Measurements from ENCODE around the gene RAB11FIP5. TPM values are rescaled to one million over a fixed set of nuclear protein-coding genes. Genes with fewer than 3 reads are reported as not detected.

RAB11FIP5 gene
- total and polyA plus RNA-seq, 2 donors (not counting 3 experiments of a cell fraction or from before 2014, with no cell fraction given) = 36.6 to 47.0 TPM

- H3K36me3 ChIP-seq (ENCODE audit: control insufficient read depth in 2 of 2, extremely low read depth in 1 of 2, insufficient read depth in 2 of 2, low read length in 2 of 2) = peaks cover 2 to 6% of the 10 kb centered on the region in 2 experiments
- no peak overlapping the region for H3K27ac ChIP-seq (ENCODE audit: insufficient read depth, low read depth, low read length)
- no peaks in the 10 kb centered on the region for H4K20me1 ChIP-seq (replicated peaks; ENCODE audit: control insufficient read depth, extremely low read depth, insufficient read depth, low read length)
- POLR2A ChIA-PET = no interaction called here
- CTCF ChIA-PET = interaction anchor here (0.7 to 1.1 kb wide), 5 partner anchors 8 to 103 kb away, joined by 3 read pairs; no protein-coding TSS in a partner anchor
- H3K4me3 ChIP-seq (replicated peaks in 1 of 3; ENCODE audit: insufficient read depth in 1 of 3, low read depth in 1 of 3, low read length in 3 of 3) = no peak overlapping the region
- dilution Hi-C loops (cut with MboI; ENCODE audit: extremely low pct_ligation_motif_present, low sequenced_read_pairs) = no loop called here
- no peaks in the 10 kb centered on the region for H3K9me1 ChIP-seq (replicated peaks; ENCODE audit: control insufficient read depth, extremely low read depth, insufficient read depth, low read length)
- no peaks in the 10 kb centered on the region for H3K27me3 ChIP-seq (ENCODE audit: control insufficient read depth in 2 of 2, insufficient read depth in 2 of 2, low read length in 2 of 2)
- H3K4me1 ChIP-seq (ENCODE audit: control insufficient read depth, extremely low read depth, insufficient read depth, low read length) = no peaks in the 10 kb centered on the region
- H3K79me2 ChIP-seq (ENCODE audit: control insufficient read depth, insufficient read depth, low read length) = no peaks in the 10 kb centered on the region
- no peak for FAIRE-seq
- no TSS peak for BruUV-seq (replicated peaks)
- H3K9me3 ChIP-seq (replicated peaks; ENCODE audit: control insufficient read depth, insufficient read depth, low read length) = no peaks in the 10 kb centered on the region
- H3K4me2 ChIP-seq (ENCODE audit: insufficient read depth, low read length) = no peak overlapping the region
- no peak overlapping the region for H3K9ac ChIP-seq (replicated peaks; ENCODE audit: extremely low read depth, insufficient read depth, low read length)
- TF ChIP-seq POLR2AphosphoS5 (IDR thresholded peaks at IDR 0.05; ENCODE audit: insufficient read depth, low read depth, low read length) (no peak), POLR2A (IDR thresholded peaks at IDR 0.05; ENCODE audit: low read depth, low read length) (no peak), EZH2 (IDR thresholded peaks at IDR 0.05; ENCODE audit: borderline replicate concordance, low read depth, low read length, severe bottlenecking) (no peak)
- intact Hi-C loops (cut with micrococcal nuclease) = no loop called here
- H2AFZ ChIP-seq (ENCODE audit: low read depth, low read length) = no peak overlapping the region
- no peak for DNase-seq (ENCODE audit: low read depth, low spot score)
These were observed 59.2 kb downstream of the RAB11FIP5 start for GRCh38 chr2:73053316-73054114.

GRCh38 chr2:73050121-73050545 is 62.6 kb downstream of the RAB11FIP5 start:
- H3K27me3 ChIP-seq (ENCODE audit: control insufficient read depth in 2 of 2, insufficient read depth in 2 of 2, low read length in 2 of 2) = no peaks in the 10 kb centered on the region
- H3K4me1 ChIP-seq (ENCODE audit: control insufficient read depth, extremely low read depth, insufficient read depth, low read length) = no peaks in the 10 kb centered on the region
- DNase-seq (ENCODE audit: low read depth, low spot score) = no peak
- dilution Hi-C loops (cut with MboI; ENCODE audit: extremely low pct_ligation_motif_present, low sequenced_read_pairs) (no loop called here), intact Hi-C loops (cut with micrococcal nuclease) (no loop called here)
- TF ChIP-seq JUN (IDR thresholded peaks at IDR 0.05; ENCODE audit: borderline replicate concordance, insufficient read depth, insufficient read length, low read depth) = no peak
- no peak for TF ChIP-seq POLR2AphosphoS5 (IDR thresholded peaks at IDR 0.05; ENCODE audit: insufficient read depth, low read depth, low read length)
- no peak for TF ChIP-seq MAX (IDR thresholded peaks at IDR 0.05; ENCODE audit: insufficient read depth, insufficient read length)
- TF ChIP-seq EZH2 (IDR thresholded peaks at IDR 0.05; ENCODE audit: borderline replicate concordance, low read depth, low read length, severe bottlenecking) = no peak
- no peak for TF ChIP-seq CTCF (IDR thresholded peaks at IDR 0.05; ENCODE audit: extremely low read depth in 1 of 2, insufficient read depth in 1 of 2, low read depth in 1 of 2, low read length in 2 of 2)
- TF ChIP-seq MYC (IDR thresholded peaks at IDR 0.05; ENCODE audit: low read depth, low read length) = no peak
- TF ChIP-seq GATA2 (IDR thresholded peaks at IDR 0.05; ENCODE audit: insufficient read depth, insufficient read length, low read depth, low read length) = no peak
- H3K36me3 ChIP-seq (ENCODE audit: control insufficient read depth in 2 of 2, extremely low read depth in 1 of 2, insufficient read depth in 2 of 2, low read length in 2 of 2) = peaks cover 2% of the 10 kb centered on the region in 2 experiments
- no peaks in the 10 kb centered on the region for H3K9me3 ChIP-seq (replicated peaks; ENCODE audit: control insufficient read depth, insufficient read depth, low read length)
- H3K9me1 ChIP-seq (replicated peaks; ENCODE audit: control insufficient read depth, extremely low read depth, insufficient read depth, low read length) = no peaks in the 10 kb centered on the region
- CTCF ChIA-PET = no interaction called here
- no peaks in the 10 kb centered on the region for H4K20me1 ChIP-seq (replicated peaks; ENCODE audit: control insufficient read depth, extremely low read depth, insufficient read depth, low read length)
- no peak overlapping the region for H2AFZ ChIP-seq (ENCODE audit: low read depth, low read length)
- no peak overlapping the region for H3K9ac ChIP-seq (replicated peaks; ENCODE audit: extremely low read depth, insufficient read depth, low read length)
- no peak overlapping the region for H3K4me3 ChIP-seq (replicated peaks in 1 of 3; ENCODE audit: insufficient read depth in 1 of 3, low read depth in 1 of 3, low read length in 3 of 3)
- H3K27ac ChIP-seq (ENCODE audit: insufficient read depth, low read depth, low read length) = no peak overlapping the region
- POLR2A ChIA-PET = no interaction called here
- H3K79me2 ChIP-seq (ENCODE audit: control insufficient read depth, insufficient read depth, low read length) = no peaks in the 10 kb centered on the region
- H3K4me2 ChIP-seq (ENCODE audit: insufficient read depth, low read length) = no peak overlapping the region
- no peak for FAIRE-seq
- BruUV-seq (replicated peaks) = no TSS peak
